SK-N-SH (cell line): ENCODE data around the gene CAND1. TPM values are rescaled to one million over a fixed set of nuclear protein-coding genes. Genes with fewer than 3 reads are reported as not detected.

Experiments used
- CTCF ChIA-PET: fragments of 300-600, 350-600 bp; formaldehyde crosslinking; extraction: SDS; loops from one replicate; lab custom pipeline; 2021; lab: Yijun Ruan, JAX
- POLR2A ChIA-PET: fragments of 350-600 bp; sonication (Branson Sonifier 250); formaldehyde crosslinking; extraction: SDS; loops from one replicate; lab custom pipeline; 2020; ENCODE audit warnings: antibody characterized with exemption, inconsistent platforms; lab: Yijun Ruan, JAX
- DNase-seq: peaks from one replicate; pipeline ENCODE4 v3.0.0; 2012
- H2AFZ ChIP-seq: fragments of 200-600 bp; sonication (generic); 2 replicates; pipeline ENCODE4 v1.8.1; 2016; ENCODE audit warnings: antibody characterized with exemption, mild to moderate bottlenecking, low read depth
- H3F3A ChIP-seq: fragments of 200-600 bp; sonication (generic); replicated peaks from 2 replicates; pipeline ENCODE3; 2016; ENCODE audit warnings: antibody characterized with exemption, mild to moderate bottlenecking; ENCODE audit not compliant: insufficient read depth
- H3K27ac ChIP-seq, 2 experiments: fragments of 200-500 bp in 1 of 2; fragments of 200-600 bp in 1 of 2; sonication (Bioruptor generic) in 1 of 2; sonication (generic), shearing (Covaris generic) in 1 of 2; 2 replicates each; pipeline versions ENCODE4 v1.5.1 to v1.6.1; 2014 to 2016; ENCODE audit warnings: low read depth in 2 of 2, inconsistent platforms in 1 of 2, low read length in 1 of 2, mild to moderate bottlenecking in 1 of 2, mixed read lengths in 1 of 2
- H3K27me3 ChIP-seq: fragments of 200-600 bp; sonication (generic), shearing (Covaris generic); 2 replicates; pipeline ENCODE4 v1.6.1; 2016; ENCODE audit warnings: mixed run types; ENCODE audit not compliant: insufficient read depth
- H3K36me3 ChIP-seq, 2 experiments: fragments of 200-500 bp in 1 of 2; fragments of 200-600 bp in 1 of 2; sonication (Bioruptor generic) in 1 of 2; sonication (generic) in 1 of 2; replicated peaks in 1 of 2; 2 replicates each; pipeline versions ENCODE3 to v1.5.1; 2014 to 2016; ENCODE audit warnings: low read length in 1 of 2, mild to moderate bottlenecking in 1 of 2; ENCODE audit not compliant: insufficient read depth in 2 of 2, control insufficient read depth in 1 of 2
- H3K4me1 ChIP-seq, 2 experiments: fragments of 200-500 bp in 1 of 2; fragments of 200-600 bp in 1 of 2; sonication (Bioruptor generic) in 1 of 2; sonication (generic), shearing (Covaris generic) in 1 of 2; 2 replicates each; pipeline versions ENCODE4 v1.5.1 to v1.6.1; 2014 to 2016; ENCODE audit warnings: low read depth in 1 of 2, low read length in 1 of 2, mixed run types in 1 of 2; ENCODE audit not compliant: insufficient read depth in 2 of 2, control insufficient read depth in 1 of 2
- H3K4me2 ChIP-seq: fragments of 200-600 bp; sonication (generic), shearing (Covaris generic); 2 replicates; pipeline ENCODE4 v1.6.1; 2017; ENCODE audit warnings: mixed run types
- H3K4me3 ChIP-seq, 2 experiments: fragments of 200-500 bp in 1 of 2; fragments of 200-600 bp in 1 of 2; sonication (Bioruptor generic) in 1 of 2; sonication (generic), shearing (Covaris generic) in 1 of 2; 2 replicates each; pipeline versions ENCODE4 v1.5.1 to v1.8.1; 2014 to 2016; ENCODE audit warnings: low read depth in 2 of 2, inconsistent platforms in 1 of 2, low read length in 1 of 2, mild to moderate bottlenecking in 1 of 2, mixed read lengths in 1 of 2, moderate library complexity in 1 of 2
- H3K79me2 ChIP-seq: fragments of 200-600 bp; sonication (generic); 2 replicates; pipeline ENCODE4 v1.8.1; 2017; ENCODE audit warnings: mild to moderate bottlenecking; ENCODE audit not compliant: insufficient read depth
- H3K9ac ChIP-seq: fragments of 200-600 bp; sonication (generic); 2 replicates; pipeline ENCODE4 v1.6.1; 2017; ENCODE audit warnings: mixed run types
- H3K9me2 ChIP-seq: fragments of 200-600 bp; sonication (generic); 2 replicates; pipeline ENCODE4 v1.6.1; 2017; ENCODE audit warnings: mixed run types
- H3K9me3 ChIP-seq: fragments of 200-600 bp; sonication (generic); 2 replicates; pipeline ENCODE4 v1.6.1; 2017; ENCODE audit warnings: mixed run types, mild to moderate bottlenecking, moderate library complexity
- H4K20me1 ChIP-seq: fragments of 200-600 bp; sonication (generic); 2 replicates; pipeline ENCODE4 v1.6.1; 2017; ENCODE audit warnings: mild to moderate bottlenecking, mixed run types; ENCODE audit not compliant: insufficient read depth
- CTCF ChIP-seq: fragments of 200-600 bp; sonication (generic); IDR thresholded peaks from 2 replicates; pipeline ENCODE4 v1.6.1; 2017; ENCODE audit warnings: antibody characterized with exemption, mild to moderate bottlenecking, moderate library complexity
- ELF1 ChIP-seq: IDR thresholded peaks from 2 replicates; pipeline ENCODE4 v1.4.0; 2012
- EP300 ChIP-seq, 2 experiments: IDR thresholded peaks; 2 replicates each; pipeline versions ENCODE4 v1.4.0 to v1.6.1; 2012; ENCODE audit warnings: borderline replicate concordance in 1 of 2, low read depth in 1 of 2, low read length in 1 of 2
- FOXM1 ChIP-seq: IDR thresholded peaks from 2 replicates; pipeline ENCODE4 v1.4.0; 2012; ENCODE audit warnings: low read depth, mild to moderate bottlenecking
- IRF3 ChIP-seq: fragments of 150-350 bp; IDR thresholded peaks from 2 replicates; pipeline ENCODE4 v1.6.1; 2016; ENCODE audit warnings: mild to moderate bottlenecking, low read depth, low read length
- JUND ChIP-seq: IDR thresholded peaks from 2 replicates; pipeline ENCODE4 v1.4.0; 2012
- MXI1 ChIP-seq: IDR thresholded peaks from 2 replicates; pipeline ENCODE4 v1.6.1; 2012; ENCODE audit warnings: mild to moderate bottlenecking, low read depth, low read length, improper control_type of control experiment
- NRF1 ChIP-seq: IDR thresholded peaks from 2 replicates; pipeline ENCODE4 v1.6.1; 2012; ENCODE audit warnings: low read depth, mild to moderate bottlenecking, low read length
- RCOR1 ChIP-seq: fragments of 150-350 bp; IDR thresholded peaks from 2 replicates; pipeline ENCODE4 v1.6.1; 2017; ENCODE audit warnings: antibody characterized with exemption, low read length
- SIN3A ChIP-seq: IDR thresholded peaks from 2 replicates; pipeline ENCODE4 v1.6.1; 2012; ENCODE audit warnings: low read depth, mild to moderate bottlenecking, low read length, moderate library complexity, borderline replicate concordance
- SMC3 ChIP-seq: IDR thresholded peaks from 2 replicates; pipeline ENCODE4 v1.6.1; 2012; ENCODE audit warnings: low read depth, low read length, improper control_type of control experiment
- TAF1 ChIP-seq: IDR thresholded peaks from 2 replicates; pipeline ENCODE4 v1.6.1; 2012; ENCODE audit warnings: low read depth, mild to moderate bottlenecking, low read length, moderate library complexity, borderline replicate concordance
- TEAD4 ChIP-seq: IDR thresholded peaks from 2 replicates; pipeline ENCODE4 v1.4.0; 2012; ENCODE audit warnings: mild to moderate bottlenecking, borderline replicate concordance; ENCODE audit not compliant: insufficient read depth
- WGBS: methylation state at CpG from one replicate; pipeline ENCODE4 v1.1.6; 2017; ENCODE audit warnings: low lambda C conversion rate; 5-methylcytosine and 5-hydroxymethylcytosine counted together
- polyA plus RNA-seq, 3 experiments: library from polyadenylated mRNA; depleted of rRNA; stranded (reverse); fragments of >200 nt; gene quantifications; 2 replicates each; pipeline ENCODE4 v1.2.3, GENCODE V29; 2012
- TF ChIP-seq, protein P1 (sequence below): IDR thresholded peaks from 2 replicates; pipeline ENCODE4 v1.4.0; 2012; ENCODE audit warnings: low read depth, borderline replicate concordance

The CAND1 gene
- polyA plus RNA-seq, 1 of the 3 experiments (the other 2 are of a cell fraction): 17.4 TPM

DNA sequence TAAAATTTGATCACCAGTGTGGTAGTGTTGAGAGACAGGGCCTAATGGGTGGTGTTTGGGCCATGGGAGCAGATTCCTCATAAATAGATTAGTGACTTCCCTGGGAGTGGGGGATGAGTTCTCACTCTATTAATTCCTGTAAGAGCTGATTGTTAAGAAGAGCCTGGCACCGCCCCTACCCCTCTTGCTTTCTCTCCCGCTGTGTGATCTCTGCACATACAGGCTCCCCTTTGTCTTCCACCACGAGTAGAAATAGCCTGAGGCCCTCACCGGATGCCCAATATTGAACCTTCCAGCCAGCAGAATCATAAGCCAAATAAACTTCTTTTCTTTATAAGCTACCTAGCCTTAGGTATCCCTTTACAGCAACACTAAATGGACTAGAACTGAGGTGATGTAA is 31.9 kb upstream of the CAND1 start:
- POLR2A ChIA-PET: no interaction called here
- no peak overlapping the region for H3K27ac ChIP-seq
- no peaks in the 10 kb centered on the region for H3K36me3 ChIP-seq
- no peaks in the 10 kb centered on the region for H3K4me1 ChIP-seq
- no peaks in the 10 kb centered on the region for H3K79me2 ChIP-seq
- no peak overlapping the region for H3K4me2 ChIP-seq
- CTCF ChIA-PET: no interaction called here
- no peak overlapping the region for H3K4me3 ChIP-seq
- H4K20me1 ChIP-seq: no peaks in the 10 kb centered on the region
- H3K27me3 ChIP-seq: no peaks in the 10 kb centered on the region
- no peaks in the 10 kb centered on the region for H3F3A ChIP-seq
- H2AFZ ChIP-seq: no peak overlapping the region
- no peaks in the 10 kb centered on the region; the same call in 1 of the 2 replicates for H3K9me3 ChIP-seq
- TF ChIP-seq EP300 (IDR thresholded peaks at IDR 0.05; ENCODE audit: borderline replicate concordance in 1 of 2, low read depth in 1 of 2, low read length in 1 of 2): no peak
- TF ChIP-seq TEAD4: no peak
- no peak for TF ChIP-seq JUND
- TF ChIP-seq CTCF: no peak
- no peak for TF ChIP-seq SMC3
- no peak for DNase-seq
- H3K9me2 ChIP-seq: no peaks in the 10 kb centered on the region
- 55% methylated on average over 4 of the region's 4 CpGs for WGBS
- no peak overlapping the region for H3K9ac ChIP-seq

GRCh38 chr12:67239061-67239460 is 30.1 kb upstream of the CAND1 start:
- Histone ChIP-seq H3K4me3 (no peak overlapping the region), H3F3A (no peaks in the 10 kb centered on the region), H3K9me2 (no peaks in the 10 kb centered on the region), H3K9ac (no peak overlapping the region), H3K27ac (no peak overlapping the region), H2AFZ (no peak overlapping the region), H3K4me1 (no peaks in the 10 kb centered on the region), H3K36me3 (no peaks in the 10 kb centered on the region), H3K79me2 (no peaks in the 10 kb centered on the region), H3K4me2 (no peak overlapping the region), H3K9me3 (no peaks in the 10 kb centered on the region; the same call in 1 of the 2 replicates), H3K27me3 (no peaks in the 10 kb centered on the region), H4K20me1 (no peaks in the 10 kb centered on the region)
- 10% methylated on average over 2 of the region's 2 CpGs for WGBS
- no peak for DNase-seq
- POLR2A ChIA-PET: no interaction called here
- CTCF ChIA-PET: interaction anchor here (1.1 kb wide), 1 partner anchor 17 kb away, joined by 3 read pairs; no protein-coding TSS in a partner anchor
- TF ChIP-seq EP300 (IDR thresholded peaks at IDR 0.05; ENCODE audit: borderline replicate concordance in 1 of 2, low read depth in 1 of 2, low read length in 1 of 2) (no peak), ELF1 (no peak), TAF1 (no peak), SIN3A (no peak), MXI1 (no peak), NRF1 (no peak), FOXM1 (no peak), RCOR1 (no peak), JUND (no peak), IRF3 (no peak)
- TF ChIP-seq, protein P1, sequence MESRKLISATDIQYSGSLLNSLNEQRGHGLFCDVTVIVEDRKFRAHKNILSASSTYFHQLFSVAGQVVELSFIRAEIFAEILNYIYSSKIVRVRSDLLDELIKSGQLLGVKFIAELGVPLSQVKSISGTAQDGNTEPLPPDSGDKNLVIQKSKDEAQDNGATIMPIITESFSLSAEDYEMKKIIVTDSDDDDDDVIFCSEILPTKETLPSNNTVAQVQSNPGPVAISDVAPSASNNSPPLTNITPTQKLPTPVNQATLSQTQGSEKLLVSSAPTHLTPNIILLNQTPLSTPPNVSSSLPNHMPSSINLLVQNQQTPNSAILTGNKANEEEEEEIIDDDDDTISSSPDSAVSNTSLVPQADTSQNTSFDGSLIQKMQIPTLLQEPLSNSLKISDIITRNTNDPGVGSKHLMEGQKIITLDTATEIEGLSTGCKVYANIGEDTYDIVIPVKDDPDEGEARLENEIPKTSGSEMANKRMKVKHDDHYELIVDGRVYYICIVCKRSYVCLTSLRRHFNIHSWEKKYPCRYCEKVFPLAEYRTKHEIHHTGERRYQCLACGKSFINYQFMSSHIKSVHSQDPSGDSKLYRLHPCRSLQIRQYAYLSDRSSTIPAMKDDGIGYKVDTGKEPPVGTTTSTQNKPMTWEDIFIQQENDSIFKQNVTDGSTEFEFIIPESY: no peak
- TF ChIP-seq, all 33 proteins: peak for 0
